Brain microvascular endothelial cell (primary cell): ENCODE measurements around the gene SRSF6.

ENCODE experiments used
- DNase-seq: peaks from one replicate; pipeline ENCODE4 v3.0.0-alpha.2; 2020
- H3K27ac ChIP-seq: fragments of 250-450 bp; sonication (Bioruptor Pico); 2 replicates; pipeline ENCODE4 v1.5.1; 2020; ENCODE audit warnings: mild to moderate bottlenecking, moderate library complexity
- H3K27me3 ChIP-seq: fragments of 250-450 bp; sonication (Bioruptor Pico); replicated peaks from 2 replicates; pipeline ENCODE4 v1.5.1; 2020; ENCODE audit warnings: mild to moderate bottlenecking
- H3K36me3 ChIP-seq: fragments of 250-450 bp; sonication (Bioruptor Pico); replicated peaks from 2 replicates; pipeline ENCODE4 v1.5.1; 2020; ENCODE audit warnings: mild to moderate bottlenecking
- H3K4me3 ChIP-seq: 2 replicates; pipeline ENCODE4 v1.5.1; 2011; ENCODE audit warnings: low read depth, mild to moderate bottlenecking, control low read depth, low read length, moderate library complexity
- in situ Hi-C: cut with HindIII; loops from 2 replicates; pipeline ENCODE4 v1.10.0; 2017; ENCODE audit warnings: low sequenced_read_pairs, low pct_ligation_motif_present
- TF ChIP-seq, protein P1 (sequence below): IDR thresholded peaks from 2 replicates; pipeline ENCODE4 v1.5.1; 2011; ENCODE audit warnings: low read depth, mild to moderate bottlenecking, moderate library complexity, low read length, control low read depth, inconsistent platforms; ENCODE audit errors: missing control alignments

SRSF6 gene

DNA sequence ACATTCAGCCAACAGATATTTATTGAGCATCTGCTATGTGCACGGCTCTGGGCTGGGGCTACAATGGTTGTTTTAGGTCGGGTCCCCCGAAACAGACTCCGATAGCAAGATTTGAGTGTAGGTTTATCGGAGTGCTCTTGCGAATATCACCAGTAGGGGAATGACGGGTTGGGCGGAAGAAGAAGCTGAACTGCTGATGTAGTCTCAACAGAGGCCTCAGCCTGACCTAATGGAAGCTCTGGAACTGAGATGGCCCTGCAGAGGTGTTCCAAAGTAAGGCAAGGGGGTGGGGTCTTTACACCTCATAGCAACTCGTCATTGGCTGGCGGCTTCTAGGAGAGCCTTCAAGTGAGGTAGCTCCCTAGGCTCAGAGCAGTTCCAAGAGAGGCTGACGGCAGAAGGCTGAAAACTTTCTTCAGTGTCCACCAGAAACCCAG lies 50.9 kb downstream of the SRSF6 start:
- in situ Hi-C loops: no loop called here
- TF ChIP-seq, protein P1, sequence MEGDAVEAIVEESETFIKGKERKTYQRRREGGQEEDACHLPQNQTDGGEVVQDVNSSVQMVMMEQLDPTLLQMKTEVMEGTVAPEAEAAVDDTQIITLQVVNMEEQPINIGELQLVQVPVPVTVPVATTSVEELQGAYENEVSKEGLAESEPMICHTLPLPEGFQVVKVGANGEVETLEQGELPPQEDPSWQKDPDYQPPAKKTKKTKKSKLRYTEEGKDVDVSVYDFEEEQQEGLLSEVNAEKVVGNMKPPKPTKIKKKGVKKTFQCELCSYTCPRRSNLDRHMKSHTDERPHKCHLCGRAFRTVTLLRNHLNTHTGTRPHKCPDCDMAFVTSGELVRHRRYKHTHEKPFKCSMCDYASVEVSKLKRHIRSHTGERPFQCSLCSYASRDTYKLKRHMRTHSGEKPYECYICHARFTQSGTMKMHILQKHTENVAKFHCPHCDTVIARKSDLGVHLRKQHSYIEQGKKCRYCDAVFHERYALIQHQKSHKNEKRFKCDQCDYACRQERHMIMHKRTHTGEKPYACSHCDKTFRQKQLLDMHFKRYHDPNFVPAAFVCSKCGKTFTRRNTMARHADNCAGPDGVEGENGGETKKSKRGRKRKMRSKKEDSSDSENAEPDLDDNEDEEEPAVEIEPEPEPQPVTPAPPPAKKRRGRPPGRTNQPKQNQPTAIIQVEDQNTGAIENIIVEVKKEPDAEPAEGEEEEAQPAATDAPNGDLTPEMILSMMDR: peak; percentile 30
- H3K27ac ChIP-seq: no peak overlapping the region
- H3K27me3 ChIP-seq: peaks cover 9% of the 10 kb centered on the region
- no peaks in the 10 kb centered on the region for H3K36me3 ChIP-seq
- DNase-seq: peak; percentile 3
- no peak overlapping the region for H3K4me3 ChIP-seq

DNA sequence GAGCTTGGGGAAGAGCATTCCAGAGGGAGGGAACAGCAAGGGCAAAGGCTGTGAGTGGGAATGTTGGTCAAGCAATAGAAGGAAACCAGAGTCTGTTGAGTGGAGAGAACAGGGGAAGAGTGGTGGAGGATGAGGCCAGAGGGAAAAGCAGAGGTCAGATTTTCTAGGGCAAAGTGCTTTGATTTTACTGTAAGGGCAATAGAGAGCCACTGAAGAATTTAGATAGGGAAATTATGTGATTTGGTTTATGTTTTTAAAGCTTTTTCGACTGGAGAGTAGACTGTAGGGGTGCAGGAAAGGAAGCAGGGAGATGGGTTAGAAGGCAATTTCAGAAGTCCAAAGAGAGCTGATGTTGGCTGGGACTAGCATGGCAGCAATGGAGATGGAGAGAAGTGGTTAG lies 54.2 kb downstream of the SRSF6 start:
- DNase-seq: no peak
- TF ChIP-seq, protein P1: no peak
- Histone ChIP-seq H3K27me3 (peaks cover 4% of the 10 kb centered on the region), H3K27ac (no peak overlapping the region), H3K36me3 (no peaks in the 10 kb centered on the region), H3K4me3 (no peak overlapping the region)
- in situ Hi-C loops: no loop called here

DNA sequence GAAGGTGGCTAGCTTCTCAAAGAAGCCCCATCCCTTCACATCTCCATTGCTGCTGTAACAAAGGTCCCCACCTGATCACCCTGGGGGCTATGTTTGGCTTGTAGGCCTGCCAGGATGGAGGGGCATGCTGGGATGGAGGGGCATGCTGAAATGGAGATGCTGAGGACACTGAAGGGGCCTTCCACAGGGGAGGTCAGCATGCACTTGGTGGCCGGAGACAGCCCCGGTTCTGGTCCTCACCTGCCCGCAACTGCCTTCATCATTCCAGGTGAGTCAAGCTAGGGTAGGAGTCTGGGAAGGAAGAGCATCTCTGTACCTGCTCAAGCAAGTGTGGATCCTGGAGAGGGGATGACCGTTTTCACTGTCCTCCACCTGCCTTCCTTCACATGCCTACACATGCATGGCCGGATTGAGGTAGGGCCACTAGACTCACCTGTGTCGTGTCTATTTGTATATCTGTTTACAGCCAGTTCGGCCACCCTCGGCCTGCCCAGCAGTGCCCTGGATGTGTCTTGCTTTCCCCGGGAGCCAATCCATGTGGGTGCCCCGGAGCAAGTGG lies 55.8 kb downstream of the SRSF6 start:
- H3K36me3 ChIP-seq: no peaks in the 10 kb centered on the region
- H3K4me3 ChIP-seq: peak overlapping the region; percentile 53
- TF ChIP-seq, protein P1: no peak
- in situ Hi-C loops: no loop called here
- H3K27me3 ChIP-seq: no peaks in the 10 kb centered on the region
- no peak for DNase-seq
- H3K27ac ChIP-seq: no peak overlapping the region
